HL-60/S4 treated with phorbol 12-myristate 13-acetate at 8.2 ng/mL for 4 days and 3 days (cell line): ENCODE data around the gene PNN.
"Not testable (repeated sequence)": the region's sequence is repeated elsewhere in the genome, so short reads cannot be mapped to it uniquely, and the experiment has no call there.

ENCODE experiments used
- in situ Hi-C: fragments of 300-500 bp; cut with MboI; formaldehyde crosslinking; loops from 2 replicates; pipeline ENCODE4 v1.15.0; 2022; ENCODE audit warnings: low sequenced_read_pairs

The PNN gene

GRCh38 chr14:39180553-39180952, 5.5 kb downstream of the PNN start:
- in situ Hi-C loops, result no loop called here

GRCh38 chr14:39181026-39181692, 6.1 kb downstream of the PNN start:
- in situ Hi-C loops, result no loop called here

- in situ Hi-C loops, result no loop called here
These were observed 6.6 kb downstream of the PNN start for GRCh38 chr14:39181693-39182047.

GRCh38 chr14:39182770-39183684, 8.0 kb downstream of the PNN start:
- in situ Hi-C loops, result no loop called here

GRCh38 chr14:39183685-39184003, 8.6 kb downstream of the PNN start:
- in situ Hi-C loops, result not testable (repeated sequence)

GRCh38 chr14:39184628-39185255, 9.7 kb downstream of the PNN start:
- in situ Hi-C loops, result no loop called here

GRCh38 chr14:39185256-39186049, 10.4 kb downstream of the PNN start:
- in situ Hi-C loops, result no loop called here

GRCh38 chr14:39186941-39187525, 12.0 kb downstream of the PNN start:
- in situ Hi-C loops, result no loop called here

- in situ Hi-C loops, result no loop called here
These were observed 28.9 kb downstream of the PNN start for GRCh38 chr14:39203659-39204606.

GRCh38 chr14:39207430-39207829, 32.4 kb downstream of the PNN start:
- in situ Hi-C loops, result not testable (repeated sequence)

- in situ Hi-C loops, result no loop called here
These were observed 36.2 kb downstream of the PNN start for GRCh38 chr14:39211109-39211741.

GRCh38 chr14:39212034-39212433, 37.0 kb downstream of the PNN start:
- in situ Hi-C loops, result no loop called here

GRCh38 chr14:39212693-39213092, 37.6 kb downstream of the PNN start:
- in situ Hi-C loops, result no loop called here

- in situ Hi-C loops, result no loop called here
These were observed 42.3 kb downstream of the PNN start for GRCh38 chr14:39217214-39217879.

GRCh38 chr14:39218171-39218769, 43.2 kb downstream of the PNN start:
- in situ Hi-C loops, result no loop called here

GRCh38 chr14:39219075-39219499, 44.0 kb downstream of the PNN start:
- in situ Hi-C loops, result no loop called here

- in situ Hi-C loops, result not testable (repeated sequence)
These were observed 45.4 kb downstream of the PNN start for GRCh38 chr14:39220473-39220872.

GRCh38 chr14:39228044-39228443, 53.0 kb downstream of the PNN start:
- in situ Hi-C loops, result no loop called here
